ENCODE results near the gene RUNX3.

Gene RUNX3

GRCh38 chr1:24860841-24861240 lies 69.2 kb downstream of the RUNX3 start:
- no peak for DNase-seq (ENCODE audit: low read depth, low spot score)
- H3K4me3 ChIP-seq (ENCODE audit: low read length) = no peak overlapping the region
- no peak overlapping the region for H3K27ac ChIP-seq (ENCODE audit: low read length)
- H3K4me1 ChIP-seq (ENCODE audit: control insufficient read depth, insufficient read depth, low read length) = peaks cover 2% of the 10 kb centered on the region; the same call in 1 of the 2 replicates
- no peaks in the 10 kb centered on the region for H3K27me3 ChIP-seq (ENCODE audit: control insufficient read depth, insufficient read depth, low read length)
- no peaks in the 10 kb centered on the region for H3K9me3 ChIP-seq (ENCODE audit: control insufficient read depth, insufficient read depth, low read length)
- H3K36me3 ChIP-seq (ENCODE audit: control insufficient read depth, insufficient read depth, low read length) = no peaks in the 10 kb centered on the region
- no CpG with 5 or more reads among the region's 15 CpGs for WGBS (ENCODE audit: insufficient coverage, insufficient read length)

- no peaks in the 10 kb centered on the region for H3K36me3 ChIP-seq (ENCODE audit: control insufficient read depth, insufficient read depth, low read length)
- WGBS (ENCODE audit: insufficient coverage, insufficient read length) = no CpG with 5 or more reads among the region's 10 CpGs
- no peaks in the 10 kb centered on the region for H3K9me3 ChIP-seq (ENCODE audit: control insufficient read depth, insufficient read depth, low read length)
- no peak overlapping the region for H3K27ac ChIP-seq (ENCODE audit: low read length)
- no peak overlapping the region for H3K4me3 ChIP-seq (ENCODE audit: low read length)
- peaks cover 2% of the 10 kb centered on the region; the same call in 1 of the 2 replicates for H3K4me1 ChIP-seq (ENCODE audit: control insufficient read depth, insufficient read depth, low read length)
- DNase-seq (ENCODE audit: low read depth, low spot score) = no peak
- no peaks in the 10 kb centered on the region for H3K27me3 ChIP-seq (ENCODE audit: control insufficient read depth, insufficient read depth, low read length)
Measured at GRCh38 chr1:24859063-24860010, 70.7 kb downstream of the RUNX3 start.

GRCh38 chr1:24858277-24858676 lies 71.8 kb downstream of the RUNX3 start:
- Histone ChIP-seq H3K36me3 (ENCODE audit: control insufficient read depth, insufficient read depth, low read length) (no peaks in the 10 kb centered on the region), H3K4me1 (ENCODE audit: control insufficient read depth, insufficient read depth, low read length) (no peaks in the 10 kb centered on the region; the same call in 1 of the 2 replicates)
- WGBS (ENCODE audit: insufficient coverage, insufficient read length) = no CpG with 5 or more reads among the region's 1 CpG

GRCh38 chr1:24857507-24858133 lies 72.5 kb downstream of the RUNX3 start:
- H3K36me3 ChIP-seq (ENCODE audit: control insufficient read depth, insufficient read depth, low read length) = no peaks in the 10 kb centered on the region
- no peak overlapping the region for H3K27ac ChIP-seq (ENCODE audit: low read length)
- no peaks in the 10 kb centered on the region; the same call in 1 of the 2 replicates for H3K4me1 ChIP-seq (ENCODE audit: control insufficient read depth, insufficient read depth, low read length)
- WGBS (ENCODE audit: insufficient coverage, insufficient read length) = no CpG with 5 or more reads among the region's 6 CpGs
- H3K27me3 ChIP-seq (ENCODE audit: control insufficient read depth, insufficient read depth, low read length) = no peaks in the 10 kb centered on the region
- no peaks in the 10 kb centered on the region for H3K9me3 ChIP-seq (ENCODE audit: control insufficient read depth, insufficient read depth, low read length)
- no peak overlapping the region for H3K4me3 ChIP-seq (ENCODE audit: low read length)
- DNase-seq (ENCODE audit: low read depth, low spot score) = no peak

More at GRCh38 chr1:24858277-24858676, 71.8 kb downstream of the RUNX3 start:
- no peak for DNase-seq (ENCODE audit: low read depth, low spot score)
- no peaks in the 10 kb centered on the region for H3K27me3 ChIP-seq (ENCODE audit: control insufficient read depth, insufficient read depth, low read length)
- H3K9me3 ChIP-seq (ENCODE audit: control insufficient read depth, insufficient read depth, low read length) = no peaks in the 10 kb centered on the region
- H3K4me3 ChIP-seq (ENCODE audit: low read length) = no peak overlapping the region
- H3K27ac ChIP-seq (ENCODE audit: low read length) = no peak overlapping the region

GRCh38 chr1:24856787-24857506 lies 73.1 kb downstream of the RUNX3 start:
- no peak overlapping the region for H3K27ac ChIP-seq (ENCODE audit: low read length)
- no CpG with 5 or more reads among the region's 16 CpGs for WGBS (ENCODE audit: insufficient coverage, insufficient read length)
- H3K4me1 ChIP-seq (ENCODE audit: control insufficient read depth, insufficient read depth, low read length) = no peaks in the 10 kb centered on the region; the same call in 1 of the 2 replicates
- H3K9me3 ChIP-seq (ENCODE audit: control insufficient read depth, insufficient read depth, low read length) = no peaks in the 10 kb centered on the region
- no peak for DNase-seq (ENCODE audit: low read depth, low spot score)
- H3K4me3 ChIP-seq (ENCODE audit: low read length) = no peak overlapping the region
- no peaks in the 10 kb centered on the region for H3K27me3 ChIP-seq (ENCODE audit: control insufficient read depth, insufficient read depth, low read length)
- no peaks in the 10 kb centered on the region for H3K36me3 ChIP-seq (ENCODE audit: control insufficient read depth, insufficient read depth, low read length)

- WGBS (ENCODE audit: insufficient coverage, insufficient read length) = no CpG with 5 or more reads among the region's 5 CpGs
- Histone ChIP-seq H3K4me3 (ENCODE audit: low read length) (no peak overlapping the region), H3K27ac (ENCODE audit: low read length) (no peak overlapping the region), H3K27me3 (ENCODE audit: control insufficient read depth, insufficient read depth, low read length) (no peaks in the 10 kb centered on the region), H3K36me3 (ENCODE audit: control insufficient read depth, insufficient read depth, low read length) (no peaks in the 10 kb centered on the region), H3K9me3 (ENCODE audit: control insufficient read depth, insufficient read depth, low read length) (no peaks in the 10 kb centered on the region), H3K4me1 (ENCODE audit: control insufficient read depth, insufficient read depth, low read length) (no peaks in the 10 kb centered on the region)
- DNase-seq (ENCODE audit: low read depth, low spot score) = no peak
Measured at GRCh38 chr1:24855474-24855873, 74.6 kb downstream of the RUNX3 start.

GRCh38 chr1:24853649-24854048 lies 76.4 kb downstream of the RUNX3 start:
- H3K4me1 ChIP-seq (ENCODE audit: control insufficient read depth, insufficient read depth, low read length) = no peaks in the 10 kb centered on the region
- no peak overlapping the region for H3K27ac ChIP-seq (ENCODE audit: low read length)
- H3K27me3 ChIP-seq (ENCODE audit: control insufficient read depth, insufficient read depth, low read length) = peaks cover 1% of the 10 kb centered on the region; the same call in 1 of the 2 replicates
- no peak overlapping the region for H3K4me3 ChIP-seq (ENCODE audit: low read length)
- H3K9me3 ChIP-seq (ENCODE audit: control insufficient read depth, insufficient read depth, low read length) = no peaks in the 10 kb centered on the region
- H3K36me3 ChIP-seq (ENCODE audit: control insufficient read depth, insufficient read depth, low read length) = no peaks in the 10 kb centered on the region
- no CpG with 5 or more reads among the region's 6 CpGs for WGBS (ENCODE audit: insufficient coverage, insufficient read length)
- no peak for DNase-seq (ENCODE audit: low read depth, low spot score)

- H3K9me3 ChIP-seq (ENCODE audit: control insufficient read depth, insufficient read depth, low read length) = no peaks in the 10 kb centered on the region
- no peak overlapping the region for H3K4me3 ChIP-seq (ENCODE audit: low read length)
- no CpG with 5 or more reads among the region's 6 CpGs for WGBS (ENCODE audit: insufficient coverage, insufficient read length)
Measured at GRCh38 chr1:24850328-24850920, 79.7 kb downstream of the RUNX3 start.

GRCh38 chr1:24849672-24850295 lies 80.3 kb downstream of the RUNX3 start:
- whole genome bisulfite sequencing (ENCODE audit: insufficient coverage, insufficient read length) = no CpG with 5 or more reads among the region's 9 CpGs

More at GRCh38 chr1:24850328-24850920, 79.7 kb downstream of the RUNX3 start:
- no peak for DNase-seq (ENCODE audit: low read depth, low spot score)
- Histone ChIP-seq H3K36me3 (ENCODE audit: control insufficient read depth, insufficient read depth, low read length) (no peaks in the 10 kb centered on the region), H3K27ac (ENCODE audit: low read length) (no peak overlapping the region), H3K4me1 (ENCODE audit: control insufficient read depth, insufficient read depth, low read length) (0 out of 2 replicates have a peak, but pooled peaks cover 2% of the 10 kb centered on the region), H3K27me3 (ENCODE audit: control insufficient read depth, insufficient read depth, low read length) (peaks cover 1% of the 10 kb centered on the region; the same call in 1 of the 2 replicates)

More at GRCh38 chr1:24849672-24850295, 80.3 kb downstream of the RUNX3 start:
- DNase-seq (ENCODE audit: low read depth, low spot score) = no peak
- H3K9me3 ChIP-seq (ENCODE audit: control insufficient read depth, insufficient read depth, low read length) = no peaks in the 10 kb centered on the region
- H3K27ac ChIP-seq (ENCODE audit: low read length) = no peak overlapping the region
- H3K4me3 ChIP-seq (ENCODE audit: low read length) = no peak overlapping the region
- peaks cover 1% of the 10 kb centered on the region; the same call in 1 of the 2 replicates for H3K27me3 ChIP-seq (ENCODE audit: control insufficient read depth, insufficient read depth, low read length)
- H3K4me1 ChIP-seq (ENCODE audit: control insufficient read depth, insufficient read depth, low read length) = 0 out of 2 replicates have a peak, but pooled peaks cover 2% of the 10 kb centered on the region
- no peaks in the 10 kb centered on the region for H3K36me3 ChIP-seq (ENCODE audit: control insufficient read depth, insufficient read depth, low read length)

All from iPS DF 6.9 (cell line).